Activated T-cell treated with anti-CD3 and anti-CD28 coated beads, Interleukin-2, amount 50 U/mL, for 24 hours (primary cell): Measurements from ENCODE around the gene DCAF17.
"Not testable (repeated sequence)": the region's sequence is repeated elsewhere in the genome, so short reads cannot be mapped to it uniquely, and the experiment has no call there.

ENCODE experiments used
- DNase-seq: peaks from one replicate; pipeline ENCODE4 v3.0.0-alpha.2; 2020
- H3K27ac Mint-ChIP-seq: 2 replicates; pipeline ENCODE4 v1.8.0; 2020; ENCODE audit warnings: mild to moderate bottlenecking, mixed read lengths
- H3K27me3 Mint-ChIP-seq: 2 replicates; pipeline ENCODE4 v1.8.0; 2020; ENCODE audit warnings: mixed read lengths
- H3K36me3 Mint-ChIP-seq: 2 replicates; pipeline ENCODE4 v1.8.0; 2020; ENCODE audit warnings: low read depth, mixed read lengths
- H3K4me1 Mint-ChIP-seq: 2 replicates; pipeline ENCODE4 v1.8.0; 2020; ENCODE audit warnings: low read depth, mixed read lengths
- H3K4me3 Mint-ChIP-seq: 2 replicates; pipeline ENCODE4 v1.8.0; 2020; ENCODE audit warnings: mild to moderate bottlenecking, moderate library complexity, mixed read lengths
- H3K9me3 Mint-ChIP-seq: 2 replicates; pipeline ENCODE4 v1.8.0; 2020; ENCODE audit warnings: mixed read lengths

Gene DCAF17

GRCh38 chr2:171420728-171421563, 13.1 kb upstream of the DCAF17 start:
- no peak for DNase-seq
- H3K36me3 Mint-ChIP-seq = peaks cover 50% of the 10 kb centered on the region

DNA sequence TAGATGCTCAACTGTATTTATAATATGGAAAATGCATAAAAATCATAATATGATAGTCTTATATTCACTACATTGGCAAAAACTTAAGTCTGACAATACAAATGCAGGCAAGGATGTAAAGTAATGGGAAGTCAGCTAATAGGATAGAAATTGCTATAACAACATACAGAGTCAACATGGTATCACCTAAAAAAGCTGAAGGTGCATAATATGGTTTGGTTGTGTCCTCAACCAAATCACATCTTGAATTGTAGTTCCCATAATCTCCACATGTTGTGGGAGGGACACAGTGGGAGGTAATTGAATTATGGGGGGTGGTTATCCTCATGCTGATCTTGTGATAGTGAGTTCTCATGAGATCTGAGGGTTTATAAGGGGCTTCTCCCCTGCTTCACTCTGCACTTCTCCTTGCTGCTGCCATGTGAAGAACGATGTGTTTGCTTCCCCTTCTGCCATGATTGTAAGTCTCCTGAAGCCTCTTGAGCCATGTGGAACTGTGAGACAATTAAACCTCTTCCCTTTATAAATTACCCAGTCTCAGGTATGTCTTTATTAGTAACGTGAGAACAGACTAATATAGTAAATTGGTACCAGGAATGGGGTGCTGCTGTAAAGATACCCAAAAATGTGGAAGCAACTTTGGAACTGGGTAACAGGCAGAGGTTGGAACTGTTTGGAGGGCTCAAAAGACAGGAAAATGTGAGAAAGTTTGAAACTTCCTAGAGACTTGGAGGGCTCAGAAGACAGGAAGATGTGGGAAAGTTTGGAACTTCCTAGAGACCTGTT, 11.1 kb upstream of the DCAF17 start:
- H3K27me3 Mint-ChIP-seq, H3K4me3 Mint-ChIP-seq, DNase-seq, H3K27ac Mint-ChIP-seq: not testable (repeated sequence)
- Mint-ChIP-seq H3K4me1 (peaks cover 30% of the 10 kb centered on the region), H3K36me3 (peaks cover 56% of the 10 kb centered on the region), H3K9me3 (peaks cover 27% of the 10 kb centered on the region)

More at GRCh38 chr2:171420728-171421563, 13.1 kb upstream of the DCAF17 start:
- Mint-ChIP-seq H3K27me3 (no peaks in the 10 kb centered on the region), H3K4me1 (peaks cover 39% of the 10 kb centered on the region), H3K9me3 (peaks cover 27% of the 10 kb centered on the region), H3K27ac (peak overlapping the region; percentile 83), H3K4me3 (no peak overlapping the region)

- H3K27ac Mint-ChIP-seq = no peak overlapping the region
- H3K4me3 Mint-ChIP-seq = no peak overlapping the region
- no peak for DNase-seq
- peaks cover 60% of the 10 kb centered on the region for H3K36me3 Mint-ChIP-seq
- H3K27me3 Mint-ChIP-seq = no peaks in the 10 kb centered on the region
- peaks cover 5% of the 10 kb centered on the region for H3K9me3 Mint-ChIP-seq
- peaks cover 37% of the 10 kb centered on the region for H3K4me1 Mint-ChIP-seq
These were observed 3.3 kb upstream of the DCAF17 start for GRCh38 chr2:171430516-171431410.

DNA sequence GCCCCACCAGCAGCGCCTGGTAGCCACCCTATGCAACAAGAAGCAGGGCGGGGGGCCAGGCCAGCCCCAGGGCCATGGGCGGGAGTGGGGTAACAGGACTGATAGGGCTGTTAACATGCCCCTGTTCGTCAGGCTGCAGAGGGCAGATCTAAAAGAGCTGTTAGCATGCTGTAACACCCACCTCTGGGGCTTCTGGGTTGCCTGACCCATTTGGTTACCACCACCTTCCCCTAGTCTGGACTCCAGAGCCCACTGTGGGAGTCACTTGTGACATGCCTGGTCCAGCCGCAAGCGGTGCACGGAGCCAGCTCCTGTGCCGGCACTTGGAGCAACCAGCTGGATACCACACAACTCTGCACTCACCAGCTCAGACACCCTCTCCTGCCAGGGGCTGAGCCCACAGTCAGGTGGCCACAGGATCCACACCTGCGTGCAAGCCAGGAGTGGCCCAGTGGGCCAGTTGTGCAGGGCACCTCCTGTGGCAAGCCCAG, 2.3 kb upstream of the DCAF17 start:
- H3K4me1 Mint-ChIP-seq = peaks cover 46% of the 10 kb centered on the region
- H3K36me3 Mint-ChIP-seq = peaks cover 65% of the 10 kb centered on the region
- H3K9me3 Mint-ChIP-seq = peaks cover 5% of the 10 kb centered on the region
- no peaks in the 10 kb centered on the region for H3K27me3 Mint-ChIP-seq
- H3K4me3 Mint-ChIP-seq = peak overlapping the region; percentile 88
- DNase-seq = no peak
- H3K27ac Mint-ChIP-seq = peak overlapping the region; percentile 98

DNA sequence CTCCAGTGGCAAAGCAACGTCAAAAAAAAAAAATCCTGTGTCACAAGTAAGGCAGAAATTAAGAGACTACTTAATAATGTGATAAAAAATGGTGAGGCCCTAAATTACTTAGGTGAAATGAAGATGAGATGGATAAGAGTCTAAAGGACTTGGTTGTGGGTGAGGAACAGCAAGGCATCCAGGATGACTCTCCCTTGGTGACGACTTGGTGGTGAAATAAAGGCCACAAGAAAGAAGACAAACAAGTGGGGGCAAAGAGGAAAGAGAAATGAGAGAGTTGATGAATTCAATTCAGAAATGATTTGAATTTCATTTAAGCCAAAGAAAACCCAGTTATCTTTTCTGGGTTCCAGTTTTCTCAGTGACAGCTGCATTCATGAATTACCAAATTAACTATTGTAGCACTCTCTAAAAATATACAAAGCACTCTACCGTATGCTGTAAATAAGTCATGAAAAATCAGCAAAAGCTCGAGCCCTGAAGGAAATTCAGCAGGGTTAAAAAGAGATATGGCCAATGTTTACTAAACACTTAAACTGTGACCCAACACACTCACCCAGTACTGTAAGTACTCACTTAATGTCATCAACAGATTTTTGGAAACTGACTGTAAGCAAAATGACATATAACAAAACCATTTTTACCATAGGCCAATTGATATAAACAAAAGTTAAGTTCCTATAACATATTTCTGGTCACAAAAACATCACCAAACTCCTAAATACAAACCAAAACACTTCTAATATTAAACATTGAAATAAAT, 1.6 kb upstream of the DCAF17 start:
- DNase-seq = no peak
- H3K36me3 Mint-ChIP-seq = peaks cover 70% of the 10 kb centered on the region
- H3K27ac Mint-ChIP-seq = peak overlapping the region; percentile 98

GRCh38 chr2:171432969-171433762, 860 bp upstream of the DCAF17 start:
- peaks cover 78% of the 10 kb centered on the region for H3K36me3 Mint-ChIP-seq
- peak; percentile 67 for DNase-seq
- peak overlapping the region; percentile 98 for H3K27ac Mint-ChIP-seq
- peak overlapping the region; percentile 88 for H3K4me3 Mint-ChIP-seq
- H3K27me3 Mint-ChIP-seq = no peaks in the 10 kb centered on the region
- peaks cover 58% of the 10 kb centered on the region for H3K4me1 Mint-ChIP-seq
- H3K9me3 Mint-ChIP-seq = peaks cover 5% of the 10 kb centered on the region

More for the DNA sequence above, 1.6 kb upstream of the DCAF17 start:
- peak overlapping the region; percentile 88 for H3K4me3 Mint-ChIP-seq
- peaks cover 51% of the 10 kb centered on the region for H3K4me1 Mint-ChIP-seq
- H3K9me3 Mint-ChIP-seq = peaks cover 5% of the 10 kb centered on the region
- H3K27me3 Mint-ChIP-seq = no peaks in the 10 kb centered on the region

DNA sequence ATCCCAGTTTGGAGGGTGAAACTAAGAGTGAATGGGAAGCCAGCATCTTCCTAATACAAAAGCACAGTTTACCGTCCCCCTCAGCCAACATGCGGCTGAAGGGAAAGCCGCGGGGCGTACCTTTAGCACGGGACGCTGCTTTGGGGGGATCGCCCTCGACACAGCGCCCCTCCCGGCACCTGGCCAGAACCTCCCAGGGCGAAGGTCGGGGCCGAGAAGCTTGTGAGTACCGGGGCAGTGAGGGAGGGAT, 338 bp upstream of the DCAF17 start, which contains the start of gene METTL8:
Gene METTL8, minus strand, starts transcription at position 228 of the 250 bp plus-strand sequence. CDS start 41,805 bp downstream, outside the sequence.
- H3K36me3 Mint-ChIP-seq = peaks cover 83% of the 10 kb centered on the region
- peak within 1 kb of the TSS; percentile 88 for H3K4me3 Mint-ChIP-seq
- no peak for DNase-seq
- peaks cover 5% of the 10 kb centered on the region for H3K9me3 Mint-ChIP-seq
- no peaks in the 10 kb centered on the region for H3K27me3 Mint-ChIP-seq
- H3K27ac Mint-ChIP-seq = peak within 1 kb of the TSS; percentile 98
- peaks cover 61% of the 10 kb centered on the region for H3K4me1 Mint-ChIP-seq

DNA sequence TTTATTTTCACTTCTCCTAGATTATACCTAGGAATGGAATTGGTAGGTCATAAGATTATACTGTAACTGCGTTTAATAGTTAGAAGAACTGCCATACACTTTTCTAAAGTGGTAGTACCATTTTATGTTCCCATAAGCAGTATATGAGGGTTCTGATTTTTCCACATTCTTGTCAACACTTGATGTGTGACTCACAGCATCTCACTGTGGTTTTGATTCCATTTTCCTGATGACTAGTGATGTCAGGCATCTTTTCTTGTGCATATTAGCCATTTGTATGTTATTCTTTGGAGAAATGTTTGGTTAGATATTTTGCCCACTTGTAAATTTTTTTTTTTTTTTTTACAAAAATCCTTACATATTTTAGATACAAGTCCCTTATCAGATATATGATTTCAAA, 2.3 kb downstream of the DCAF17 start:
- Mint-ChIP-seq H3K9me3 (no peaks in the 10 kb centered on the region), H3K4me1 (peaks cover 53% of the 10 kb centered on the region), H3K27me3 (no peaks in the 10 kb centered on the region), H3K36me3 (peaks cover 92% of the 10 kb centered on the region), H3K27ac (no peak overlapping the region), H3K4me3 (peak overlapping the region; percentile 88)
- DNase-seq = no peak

DNA sequence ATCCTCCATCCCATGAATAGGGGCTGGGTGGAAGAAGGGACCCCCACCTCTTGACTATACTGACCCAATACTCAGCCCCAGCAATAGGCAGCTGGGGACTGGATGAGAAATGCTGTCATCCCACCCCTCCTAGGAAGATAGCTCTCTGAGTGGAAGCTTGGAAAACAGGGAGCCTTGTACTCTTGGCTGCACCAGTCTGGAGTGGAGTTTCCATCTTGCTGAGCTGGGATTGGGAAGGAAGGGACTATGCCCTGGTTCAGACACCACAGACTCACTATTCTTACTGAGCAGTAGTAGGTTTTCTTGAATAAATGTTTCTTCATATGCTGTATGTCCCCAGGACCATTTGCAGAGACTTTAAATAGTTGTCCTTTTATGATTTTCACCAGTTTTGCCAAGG, 7.4 kb downstream of the DCAF17 start:
- H3K36me3 Mint-ChIP-seq = peaks cover 85% of the 10 kb centered on the region
- no peak overlapping the region for H3K4me3 Mint-ChIP-seq
- no peak overlapping the region for H3K27ac Mint-ChIP-seq
- no peaks in the 10 kb centered on the region for H3K9me3 Mint-ChIP-seq
- no peak for DNase-seq
- no peaks in the 10 kb centered on the region for H3K27me3 Mint-ChIP-seq
- peaks cover 19% of the 10 kb centered on the region for H3K4me1 Mint-ChIP-seq

- H3K4me3 Mint-ChIP-seq = no peak overlapping the region
- H3K9me3 Mint-ChIP-seq = no peaks in the 10 kb centered on the region
- H3K27me3 Mint-ChIP-seq = no peaks in the 10 kb centered on the region
- DNase-seq = no peak
- no peaks in the 10 kb centered on the region for H3K4me1 Mint-ChIP-seq
- peaks cover 84% of the 10 kb centered on the region for H3K36me3 Mint-ChIP-seq
- no peak overlapping the region for H3K27ac Mint-ChIP-seq
These were observed 13.6 kb downstream of the DCAF17 start for GRCh38 chr2:171447675-171448074.

GRCh38 chr2:171451074-171451473, 17.0 kb downstream of the DCAF17 start:
- no peak overlapping the region for H3K27ac Mint-ChIP-seq
- peaks cover 2% of the 10 kb centered on the region for H3K4me1 Mint-ChIP-seq
- no peaks in the 10 kb centered on the region for H3K27me3 Mint-ChIP-seq
- H3K9me3 Mint-ChIP-seq = no peaks in the 10 kb centered on the region
- peaks cover 87% of the 10 kb centered on the region for H3K36me3 Mint-ChIP-seq
- no peak overlapping the region for H3K4me3 Mint-ChIP-seq
- DNase-seq = no peak

- H3K4me1 Mint-ChIP-seq = peaks cover 6% of the 10 kb centered on the region
- H3K9me3 Mint-ChIP-seq = peaks cover under 1% of the 10 kb centered on the region
- no peak for DNase-seq
- no peak overlapping the region for H3K27ac Mint-ChIP-seq
- no peak overlapping the region for H3K4me3 Mint-ChIP-seq
- peaks cover 87% of the 10 kb centered on the region for H3K36me3 Mint-ChIP-seq
- H3K27me3 Mint-ChIP-seq = no peaks in the 10 kb centered on the region
These were observed 18.7 kb downstream of the DCAF17 start for GRCh38 chr2:171452773-171453172.

DNA sequence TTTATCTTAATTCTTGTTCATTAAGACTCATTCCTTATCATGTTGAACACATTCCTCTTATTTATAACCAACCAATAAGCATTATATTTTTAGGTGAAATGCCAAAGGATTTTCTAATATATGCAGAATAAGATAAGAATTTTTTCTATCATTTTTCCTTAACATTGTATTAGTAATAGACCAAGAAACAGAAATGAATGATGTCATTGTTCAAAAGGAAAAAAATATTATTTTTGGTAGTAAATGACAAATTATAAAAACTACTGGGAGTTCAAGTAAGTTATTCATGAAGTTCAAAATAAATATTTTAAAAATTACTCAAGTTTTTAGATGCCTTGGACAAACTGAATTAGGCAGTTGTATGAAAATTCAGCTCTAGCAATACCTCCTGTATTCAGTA, 25.5 kb downstream of the DCAF17 start:
- no peak overlapping the region for H3K27ac Mint-ChIP-seq
- H3K4me3 Mint-ChIP-seq = no peak overlapping the region
- H3K36me3 Mint-ChIP-seq = peaks cover 83% of the 10 kb centered on the region
- H3K4me1 Mint-ChIP-seq = peaks cover 6% of the 10 kb centered on the region
- peaks cover 7% of the 10 kb centered on the region for H3K9me3 Mint-ChIP-seq
- no peaks in the 10 kb centered on the region for H3K27me3 Mint-ChIP-seq
- DNase-seq = no peak
